Activated CD8-positive, alpha-beta memory T cell treated with anti-CD3 and anti-CD28 coated beads, Interleukin-2, amount 50 U/mL, for 4 hours (primary cell): ENCODE measurements around the gene POU5F2.

Source experiments
- DNase-seq: peaks from one replicate; pipeline ENCODE4 v3.0.0-alpha.2; 2020

The POU5F2 gene

GRCh38 chr5:93741136-93741811 is at the start of gene POU5F2:
TSS of gene POU5F2 (minus strand) at chr5:93741600. CDS start at chr5:93741563, 37 bp downstream.
- no peak for DNase-seq

GRCh38 chr5:93790401-93790800 is 49.0 kb upstream of the POU5F2 start:
- no peak for DNase-seq

GRCh38 chr5:93789173-93790067 is 48.0 kb upstream of the POU5F2 start:
- DNase-seq, result no peak

GRCh38 chr5:93787598-93787997 is 46.2 kb upstream of the POU5F2 start:
- DNase-seq, result no peak

- no peak for DNase-seq
These were observed 44.1 kb upstream of the POU5F2 start for GRCh38 chr5:93785475-93785874.

GRCh38 chr5:93782978-93783377 is 41.6 kb upstream of the POU5F2 start:
- DNase-seq, result no peak

- DNase-seq, result no peak
These were observed 36.2 kb upstream of the POU5F2 start for GRCh38 chr5:93777620-93778019.

GRCh38 chr5:93756372-93756771 is 15.0 kb upstream of the POU5F2 start:
- no peak for DNase-seq

GRCh38 chr5:93755716-93756115 is 14.3 kb upstream of the POU5F2 start:
- DNase-seq, result no peak

GRCh38 chr5:93748875-93749397 is 7.5 kb upstream of the POU5F2 start:
- DNase-seq, result no peak

- no peak for DNase-seq
These were observed 5.1 kb upstream of the POU5F2 start for GRCh38 chr5:93746406-93747056.

GRCh38 chr5:93736284-93736683 is 5.1 kb downstream of the POU5F2 start:
- DNase-seq, result no peak

- DNase-seq, result no peak
These were observed 6.0 kb downstream of the POU5F2 start for GRCh38 chr5:93735378-93735777.

- no peak for DNase-seq
These were observed 9.4 kb downstream of the POU5F2 start for GRCh38 chr5:93731987-93732386.

GRCh38 chr5:93726595-93726994 is 14.8 kb downstream of the POU5F2 start:
- no peak for DNase-seq

GRCh38 chr5:93724791-93725190 is 16.6 kb downstream of the POU5F2 start:
- DNase-seq, result no peak

- no peak for DNase-seq
These were observed 17.7 kb downstream of the POU5F2 start for GRCh38 chr5:93723681-93724080.

- no peak for DNase-seq
These were observed 18.4 kb downstream of the POU5F2 start for GRCh38 chr5:93723005-93723404.

GRCh38 chr5:93722588-93722987 is 18.8 kb downstream of the POU5F2 start:
- DNase-seq, result no peak

GRCh38 chr5:93721511-93721910 is 19.9 kb downstream of the POU5F2 start:
- DNase-seq, result no peak

- no peak for DNase-seq
These were observed 20.3 kb downstream of the POU5F2 start for GRCh38 chr5:93721071-93721470.

- no peak for DNase-seq
These were observed 24.2 kb downstream of the POU5F2 start for GRCh38 chr5:93717162-93717561.

GRCh38 chr5:93716453-93716852 is 24.9 kb downstream of the POU5F2 start:
- DNase-seq, result no peak
